IPS-18a (cell line): ENCODE data around the gene ZNF57.
"Not testable (repeated sequence)": the region's sequence is repeated elsewhere in the genome, so short reads cannot be mapped to it uniquely, and the experiment has no call there.

Experiments used
- H3K27ac ChIP-seq: one replicate; pipeline ENCODE4 v1.5.1; 2013; ENCODE audit warnings: low read length
- H3K27me3 ChIP-seq: one replicate; pipeline ENCODE4 v1.6.1; 2013; ENCODE audit warnings: mild to moderate bottlenecking, low read length; ENCODE audit not compliant: control insufficient read depth, insufficient read depth
- H3K36me3 ChIP-seq: one replicate; pipeline ENCODE4 v1.6.1; 2013; ENCODE audit warnings: low read depth, low read length; ENCODE audit not compliant: control insufficient read depth
- H3K4me1 ChIP-seq: one replicate; pipeline ENCODE4 v1.6.1; 2013; ENCODE audit warnings: low read depth, low read length; ENCODE audit not compliant: control insufficient read depth
- H3K4me3 ChIP-seq: one replicate; pipeline ENCODE4 v1.5.1; 2013; ENCODE audit warnings: low read length
- H3K9ac ChIP-seq: one replicate; pipeline ENCODE4 v1.6.1; 2013; ENCODE audit warnings: mild to moderate bottlenecking, low read length, moderate library complexity
- H3K9me3 ChIP-seq: one replicate; pipeline ENCODE4 v1.6.1; 2013; ENCODE audit warnings: low read depth, low read length; ENCODE audit not compliant: control insufficient read depth

ZNF57 gene

DNA sequence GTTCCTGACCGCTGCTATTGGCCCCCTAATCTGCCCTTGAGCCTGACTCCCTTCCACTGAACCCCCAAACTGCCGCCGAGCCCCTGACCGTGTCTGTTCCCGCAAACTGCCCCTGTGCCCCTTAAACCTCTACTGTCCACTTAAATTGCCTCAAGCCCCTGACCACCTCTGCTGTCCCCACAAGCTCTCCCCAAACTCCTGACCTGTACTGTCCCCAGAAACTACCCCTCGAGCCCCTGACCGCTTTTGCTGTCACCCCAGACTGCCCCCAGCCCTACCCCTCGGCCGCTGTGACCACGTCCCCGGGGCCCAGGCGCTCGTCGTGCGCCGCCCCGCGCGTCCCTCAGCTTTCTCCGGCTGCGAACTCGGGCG is 43.7 kb downstream of the ZNF57 start:
- Histone ChIP-seq H3K27me3 (no peaks in the 10 kb centered on the region), H3K27ac (no peak overlapping the region)

GRCh38 chr19:2944775-2945574 is 44.2 kb downstream of the ZNF57 start, which contains the start of gene ZNF77:
TSS of gene ZNF77 (minus strand) at chr19:2944971. CDS start at chr19:2944840, 131 bp downstream.
- Histone ChIP-seq H3K27me3 (no peaks in the 10 kb centered on the region), H3K9ac (peak within 1 kb of the TSS; percentile 52), H3K27ac (no peak within 1 kb of the TSS), H3K36me3 (no peaks in the 10 kb centered on the region), H3K9me3 (no peaks in the 10 kb centered on the region), H3K4me1 (no peaks in the 10 kb centered on the region), H3K4me3 (peak within 1 kb of the TSS; percentile 81)

More for the DNA sequence above, 43.7 kb downstream of the ZNF57 start:
- Histone ChIP-seq H3K4me3 (peak overlapping the region; percentile 81), H3K36me3 (peaks cover 3% of the 10 kb centered on the region), H3K9ac (peak overlapping the region; percentile 52), H3K4me1 (no peaks in the 10 kb centered on the region), H3K9me3 (no peaks in the 10 kb centered on the region)

DNA sequence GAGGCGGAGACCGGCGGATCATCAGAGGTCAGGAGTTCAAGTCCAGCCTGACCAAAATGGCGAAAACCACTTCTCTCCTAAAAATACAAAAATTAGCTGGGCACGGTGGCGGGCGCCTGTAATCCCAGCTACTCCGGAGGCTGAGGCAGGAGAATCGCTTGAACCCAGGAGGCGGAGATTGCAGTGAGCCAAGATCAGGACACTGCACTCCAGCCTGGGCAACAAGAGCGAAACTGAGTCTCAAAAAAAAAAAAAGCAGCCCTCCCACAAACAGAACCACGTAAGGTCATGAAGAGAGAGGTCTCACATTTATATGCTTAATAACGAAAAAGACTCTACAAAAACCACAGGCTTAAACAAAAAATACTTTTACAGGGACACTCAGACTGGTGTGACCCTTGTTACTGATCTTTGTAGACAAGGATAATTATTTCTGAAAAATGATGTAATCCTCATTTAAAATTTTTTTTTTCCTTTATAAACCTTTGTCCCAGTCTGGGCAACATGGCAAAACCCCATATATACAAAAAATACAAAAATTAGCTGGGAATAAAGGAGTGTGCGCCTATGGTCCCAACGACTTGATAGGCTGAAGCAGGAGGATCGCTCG is 45.0 kb downstream of the ZNF57 start:
- Histone ChIP-seq H3K36me3 (no peaks in the 10 kb centered on the region), H3K9me3 (no peaks in the 10 kb centered on the region), H3K9ac (no peak overlapping the region), H3K27ac (no peak overlapping the region), H3K4me3 (peak overlapping the region; percentile 81), H3K27me3 (no peaks in the 10 kb centered on the region), H3K4me1 (no peaks in the 10 kb centered on the region)

- Histone ChIP-seq H3K36me3 (no peaks in the 10 kb centered on the region), H3K9ac (peak overlapping the region; percentile 78), H3K9me3 (no peaks in the 10 kb centered on the region), H3K4me1 (no peaks in the 10 kb centered on the region), H3K27ac (no peak overlapping the region), H3K27me3 (no peaks in the 10 kb centered on the region), H3K4me3 (peak overlapping the region; percentile 83)
Measured at GRCh38 chr19:2949939-2950285, 49.2 kb downstream of the ZNF57 start.

DNA sequence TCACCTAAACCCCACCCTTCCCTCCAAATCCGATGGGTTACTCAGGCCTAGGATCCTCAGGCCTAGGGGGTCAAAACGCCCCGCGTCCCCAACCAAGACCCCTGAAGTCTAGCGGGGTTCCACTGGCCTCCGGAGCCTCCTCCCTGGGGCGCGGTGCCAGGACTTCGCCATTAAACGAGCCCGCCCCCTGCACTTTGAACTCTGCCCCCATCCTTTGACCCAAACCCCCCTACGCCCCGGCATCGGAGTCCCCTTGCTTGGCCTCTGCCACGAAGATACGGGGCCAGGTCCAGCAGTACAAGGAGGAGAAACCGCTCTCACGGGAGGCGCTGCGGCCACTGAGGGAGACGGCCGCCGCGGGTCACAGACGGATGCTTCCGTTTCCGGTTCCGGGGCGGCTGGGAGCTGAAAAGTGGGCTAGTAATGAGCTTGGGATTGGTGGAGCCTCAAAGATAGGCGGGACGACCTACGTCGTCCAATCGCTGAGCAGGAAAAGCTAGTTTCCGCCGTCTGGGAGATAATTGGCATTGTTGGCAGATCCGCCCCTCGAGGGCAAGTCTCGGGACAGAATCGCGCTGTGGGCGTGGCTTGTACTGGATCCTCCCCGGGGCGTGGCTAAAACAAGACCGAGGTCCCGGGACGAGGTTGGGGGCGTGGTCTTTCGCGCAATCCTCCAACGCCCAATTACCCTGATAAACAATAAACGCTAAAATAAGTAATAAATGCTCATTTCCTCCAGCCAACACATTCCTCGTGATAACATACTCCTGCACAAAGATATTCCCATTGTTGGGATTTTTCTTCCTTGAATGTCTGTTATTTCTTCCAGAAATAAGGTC is 49.8 kb downstream of the ZNF57 start:
- H3K27me3 ChIP-seq: no peaks in the 10 kb centered on the region
- peak overlapping the region; percentile 83 for H3K4me3 ChIP-seq
- no peaks in the 10 kb centered on the region for H3K9me3 ChIP-seq
- H3K27ac ChIP-seq: peak overlapping the region; percentile 51
- no peaks in the 10 kb centered on the region for H3K36me3 ChIP-seq
- H3K4me1 ChIP-seq: no peaks in the 10 kb centered on the region
- H3K9ac ChIP-seq: peak overlapping the region; percentile 78

GRCh38 chr19:2952953-2953481 is 52.3 kb downstream of the ZNF57 start:
- Histone ChIP-seq H3K36me3 (no peaks in the 10 kb centered on the region), H3K27ac (no peak overlapping the region), H3K4me1 (no peaks in the 10 kb centered on the region), H3K9me3 (no peaks in the 10 kb centered on the region), H3K27me3 (no peaks in the 10 kb centered on the region), H3K4me3 (no peak overlapping the region), H3K9ac (no peak overlapping the region)

- no peak overlapping the region for H3K9ac ChIP-seq
- no peaks in the 10 kb centered on the region for H3K27me3 ChIP-seq
- H3K4me3 ChIP-seq: no peak overlapping the region
- no peaks in the 10 kb centered on the region for H3K36me3 ChIP-seq
- no peaks in the 10 kb centered on the region for H3K9me3 ChIP-seq
- H3K4me1 ChIP-seq: no peaks in the 10 kb centered on the region
- no peak overlapping the region for H3K27ac ChIP-seq
Measured at GRCh38 chr19:2957160-2957559, 56.4 kb downstream of the ZNF57 start.

DNA sequence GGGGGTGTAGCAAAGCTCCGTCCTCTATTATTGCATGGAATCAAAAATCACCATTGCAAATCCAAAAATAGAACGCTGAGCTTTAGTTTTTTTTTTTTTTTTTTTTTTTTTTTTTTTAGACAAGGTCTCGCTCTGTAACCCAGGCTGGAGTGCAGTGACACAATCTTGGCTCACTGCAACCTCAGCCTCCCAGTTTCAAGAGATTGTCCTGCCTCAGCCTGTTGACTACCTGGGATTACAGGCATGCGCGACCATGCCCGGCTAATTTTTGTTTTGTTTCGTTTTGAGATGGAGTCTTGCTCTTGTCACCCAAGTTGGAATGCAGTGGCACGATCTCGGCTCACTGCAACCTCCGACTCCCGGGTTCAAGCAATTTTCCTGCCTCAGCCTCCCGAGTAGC is 59.4 kb downstream of the ZNF57 start:
- no peaks in the 10 kb centered on the region for H3K9me3 ChIP-seq
- H3K4me3 ChIP-seq: no peak overlapping the region
- no peaks in the 10 kb centered on the region for H3K4me1 ChIP-seq
- no peaks in the 10 kb centered on the region for H3K36me3 ChIP-seq
- H3K27me3 ChIP-seq: no peaks in the 10 kb centered on the region
- H3K9ac ChIP-seq: no peak overlapping the region
- no peak overlapping the region for H3K27ac ChIP-seq

DNA sequence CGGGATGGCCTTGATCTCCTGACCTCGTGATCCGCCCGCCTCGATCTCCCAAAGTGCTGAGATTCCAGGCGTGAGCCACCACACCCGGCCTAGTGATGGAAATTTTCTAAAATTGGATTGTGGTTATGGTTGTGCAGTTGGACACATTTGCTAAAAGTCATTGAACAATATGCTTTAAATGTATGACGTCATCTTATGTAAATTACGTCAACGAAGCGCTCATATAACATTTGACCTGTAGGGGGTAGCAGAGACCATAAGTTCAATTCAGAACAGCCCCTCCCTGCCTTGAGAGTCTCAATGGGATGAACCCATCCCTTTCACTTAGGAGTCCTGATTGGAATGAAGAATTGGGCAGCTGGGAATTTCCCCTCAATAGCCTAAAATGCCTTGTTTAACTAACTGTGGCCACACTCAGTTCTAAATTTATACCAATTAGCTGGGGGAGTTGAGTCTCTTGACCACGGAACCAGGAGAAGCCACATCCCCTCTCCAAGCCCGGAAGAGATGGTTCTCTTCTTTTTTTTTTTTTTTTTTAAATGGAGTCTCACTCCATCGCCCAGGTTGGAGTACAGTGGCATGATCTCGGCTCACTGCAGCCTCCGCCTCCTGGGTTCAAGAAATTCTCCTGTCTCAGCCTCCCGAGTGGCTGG is 61.4 kb downstream of the ZNF57 start:
- no peaks in the 10 kb centered on the region for H3K9me3 ChIP-seq
- H3K4me3 ChIP-seq: no peak overlapping the region
- no peak overlapping the region for H3K27ac ChIP-seq
- H3K36me3 ChIP-seq: no peaks in the 10 kb centered on the region
- no peak overlapping the region for H3K9ac ChIP-seq
- H3K27me3 ChIP-seq: no peaks in the 10 kb centered on the region
- H3K4me1 ChIP-seq: no peaks in the 10 kb centered on the region

GRCh38 chr19:2963122-2963521 is 62.4 kb downstream of the ZNF57 start:
- H3K27me3 ChIP-seq: no peaks in the 10 kb centered on the region
- H3K9ac ChIP-seq: no peak overlapping the region
- H3K4me1 ChIP-seq: no peaks in the 10 kb centered on the region
- H3K4me3 ChIP-seq: no peak overlapping the region
- H3K27ac ChIP-seq: no peak overlapping the region
- H3K9me3 ChIP-seq: no peaks in the 10 kb centered on the region
- no peaks in the 10 kb centered on the region for H3K36me3 ChIP-seq

- H3K9ac ChIP-seq, H3K9me3 ChIP-seq, H3K4me1 ChIP-seq, H3K27ac ChIP-seq, H3K27me3 ChIP-seq, H3K4me3 ChIP-seq, H3K36me3 ChIP-seq: not testable (repeated sequence)
Measured at GRCh38 chr19:2963631-2964030, 62.9 kb downstream of the ZNF57 start.
